Nephron (organoid): ENCODE measurements around the gene MGAT4A.

ENCODE experiments used
- H3K27ac Mint-ChIP-seq, 3 experiments: 2 replicates each; pipeline ENCODE4 v1.8.0; 2020; ENCODE audit warnings: mixed read lengths in 3 of 3, mild to moderate bottlenecking in 2 of 3, moderate library complexity in 1 of 3
- H3K27me3 Mint-ChIP-seq: 2 replicates; pipeline ENCODE4 v1.8.0; 2021; ENCODE audit warnings: low read depth, mild to moderate bottlenecking, moderate library complexity, mixed read lengths
- H3K36me3 Mint-ChIP-seq: 2 replicates; pipeline ENCODE4 v1.8.0; 2020; ENCODE audit warnings: low read depth, mixed read lengths
- H3K4me1 Mint-ChIP-seq: 2 replicates; pipeline ENCODE4 v1.8.0; 2020; ENCODE audit warnings: mixed read lengths
- H3K4me3 Mint-ChIP-seq, 3 experiments: 2 replicates each; pipeline ENCODE4 v1.8.0; 2020; ENCODE audit warnings: mild to moderate bottlenecking in 3 of 3, mixed read lengths in 3 of 3, moderate library complexity in 2 of 3
- H3K9me3 Mint-ChIP-seq: 2 replicates; pipeline ENCODE4 v1.8.0; 2020; ENCODE audit warnings: mixed read lengths
- CTCF ChIP-seq, 3 experiments: fragments of 200-600 bp; sonication (generic); IDR thresholded peaks; one replicate each; pipeline ENCODE4 v1.5.0; 2021; ENCODE audit warnings: antibody characterized with exemption in 3 of 3; ENCODE audit not compliant: unreplicated experiment in 3 of 3

Gene MGAT4A

GRCh38 chr2:98588880-98589431, 142.0 kb downstream of the MGAT4A start:
- H3K36me3 Mint-ChIP-seq, result peaks cover 31% of the 10 kb centered on the region
- peaks cover 5% of the 10 kb centered on the region for H3K9me3 Mint-ChIP-seq
- H3K4me1 Mint-ChIP-seq, result no peaks in the 10 kb centered on the region
- no peak for TF ChIP-seq CTCF (IDR thresholded peaks at IDR 0.05; ENCODE audit: unreplicated experiment in 3 of 3)
- no peaks in the 10 kb centered on the region for H3K27me3 Mint-ChIP-seq
- no peak overlapping the region for H3K27ac Mint-ChIP-seq
- no peak overlapping the region for H3K4me3 Mint-ChIP-seq

- Mint-ChIP-seq H3K4me1 (no peaks in the 10 kb centered on the region), H3K36me3 (peaks cover 31% of the 10 kb centered on the region), H3K27ac (no peak overlapping the region), H3K4me3 (no peak overlapping the region), H3K9me3 (no peaks in the 10 kb centered on the region), H3K27me3 (no peaks in the 10 kb centered on the region)
- TF ChIP-seq CTCF (IDR thresholded peaks at IDR 0.05; ENCODE audit: unreplicated experiment in 3 of 3), result no peak
These were observed 144.3 kb downstream of the MGAT4A start for GRCh38 chr2:98586551-98587140.

- peaks cover 20% of the 10 kb centered on the region for H3K36me3 Mint-ChIP-seq
- H3K27me3 Mint-ChIP-seq, result no peaks in the 10 kb centered on the region
- H3K4me3 Mint-ChIP-seq, result no peak overlapping the region
- no peaks in the 10 kb centered on the region for H3K9me3 Mint-ChIP-seq
- no peak for TF ChIP-seq CTCF (IDR thresholded peaks at IDR 0.05; ENCODE audit: unreplicated experiment in 3 of 3)
- no peaks in the 10 kb centered on the region for H3K4me1 Mint-ChIP-seq
- H3K27ac Mint-ChIP-seq, result no peak overlapping the region
These were observed 145.5 kb downstream of the MGAT4A start for GRCh38 chr2:98585386-98585785.

GRCh38 chr2:98583816-98584618, 146.9 kb downstream of the MGAT4A start:
- no peak overlapping the region for H3K27ac Mint-ChIP-seq
- H3K4me1 Mint-ChIP-seq, result no peaks in the 10 kb centered on the region
- H3K27me3 Mint-ChIP-seq, result no peaks in the 10 kb centered on the region
- H3K9me3 Mint-ChIP-seq, result no peaks in the 10 kb centered on the region
- H3K4me3 Mint-ChIP-seq, result no peak overlapping the region
- H3K36me3 Mint-ChIP-seq, result peaks cover 20% of the 10 kb centered on the region
- TF ChIP-seq CTCF (IDR thresholded peaks at IDR 0.05; ENCODE audit: unreplicated experiment in 3 of 3), result no peak

- Mint-ChIP-seq H3K9me3 (no peaks in the 10 kb centered on the region), H3K27me3 (no peaks in the 10 kb centered on the region), H3K36me3 (peaks cover 20% of the 10 kb centered on the region), H3K4me1 (no peaks in the 10 kb centered on the region), H3K27ac (no peak overlapping the region), H3K4me3 (no peak overlapping the region)
- TF ChIP-seq CTCF (IDR thresholded peaks at IDR 0.05; ENCODE audit: unreplicated experiment in 3 of 3), result no peak
These were observed 147.7 kb downstream of the MGAT4A start for GRCh38 chr2:98583276-98583675.
